NCI-H2196 (cell line): ENCODE data around the gene SLC5A12.
"Not testable (repeated sequence)": the region's sequence is repeated elsewhere in the genome, so short reads cannot be mapped to it uniquely, and the experiment has no call there.

Experiments
- DNase-seq: peaks from one replicate; lab custom pipeline; 2025; ENCODE audit not compliant: unreplicated experiment; lab: John Stamatoyannopoulos, UW

SLC5A12 gene

DNA sequence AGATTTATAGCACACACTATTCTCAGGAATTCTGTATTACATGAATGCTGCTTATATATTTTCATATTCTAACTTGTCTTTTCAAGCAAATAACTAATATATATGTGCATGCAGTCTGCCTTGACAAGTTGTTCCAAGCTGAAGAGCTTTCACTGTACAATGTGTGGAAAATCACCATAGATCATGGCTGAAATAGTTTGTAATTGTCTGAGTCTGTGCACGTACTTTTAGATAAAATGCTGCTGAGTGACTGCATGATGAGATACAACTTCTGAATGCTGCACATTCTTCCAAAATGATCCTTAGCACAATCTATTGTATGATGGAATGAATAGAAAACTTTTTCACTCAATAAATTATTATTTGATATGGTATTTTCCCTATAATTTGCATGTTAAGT, 58.9 kb downstream of the SLC5A12 start:
- no peak for DNase-seq

DNA sequence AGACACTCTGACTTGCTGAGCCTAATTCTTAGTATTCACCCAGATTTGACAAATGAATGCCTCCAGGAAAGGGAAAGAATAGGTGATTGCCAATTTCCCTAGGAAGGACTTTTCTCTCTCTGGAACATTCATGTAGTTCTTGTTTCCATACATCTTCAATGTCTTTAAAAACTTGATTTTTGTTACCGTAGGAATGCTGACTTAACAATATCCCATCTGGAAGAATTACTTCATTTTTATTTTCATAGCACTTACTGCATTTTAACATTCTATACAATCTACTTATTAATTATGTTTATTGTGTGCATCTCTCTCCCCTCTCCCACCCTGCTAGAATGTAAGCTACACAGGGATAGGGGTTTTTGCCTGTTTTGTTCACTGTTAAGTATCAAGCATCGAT, 66.6 kb downstream of the SLC5A12 start:
- DNase-seq: no peak

DNA sequence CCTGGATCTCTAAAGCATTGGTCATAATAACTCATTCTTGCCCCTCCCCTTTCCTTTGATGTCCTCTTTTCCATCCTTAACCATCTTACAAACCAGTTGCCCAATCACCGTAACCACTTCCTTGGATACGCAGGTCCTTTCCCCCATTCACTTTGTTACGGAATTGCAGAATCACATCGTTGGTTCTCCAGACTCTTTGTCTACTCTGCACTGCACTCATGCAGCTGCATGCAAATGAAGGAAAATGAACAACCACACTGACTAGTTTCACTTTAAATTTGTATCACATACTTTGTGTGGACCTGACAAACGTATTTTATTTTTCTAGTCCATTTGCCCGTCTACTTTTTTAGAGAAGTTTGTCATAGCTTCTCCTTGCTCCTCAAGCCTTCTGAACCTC, 69.9 kb downstream of the SLC5A12 start:
- peak; percentile 3 for DNase-seq

DNA sequence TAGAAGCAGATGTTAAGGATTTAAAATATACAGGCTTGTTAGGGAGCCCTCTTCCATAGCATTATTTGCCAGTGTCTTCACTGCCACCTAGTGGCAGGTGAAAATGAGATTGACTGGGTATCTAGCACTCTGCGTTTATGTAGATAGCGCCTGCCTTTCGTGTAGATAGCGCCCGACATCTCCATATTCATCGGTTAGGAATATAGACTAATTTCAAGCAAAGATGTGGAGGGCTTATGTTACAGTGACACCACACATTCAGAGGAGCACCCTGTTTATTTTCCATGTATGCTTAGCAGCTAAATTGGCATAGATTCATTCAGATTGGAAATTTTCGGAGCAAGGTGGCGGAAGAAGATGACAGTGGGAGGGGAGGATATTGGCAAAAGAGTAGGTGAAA, 72.0 kb downstream of the SLC5A12 start:
- DNase-seq: peak; percentile 40

DNA sequence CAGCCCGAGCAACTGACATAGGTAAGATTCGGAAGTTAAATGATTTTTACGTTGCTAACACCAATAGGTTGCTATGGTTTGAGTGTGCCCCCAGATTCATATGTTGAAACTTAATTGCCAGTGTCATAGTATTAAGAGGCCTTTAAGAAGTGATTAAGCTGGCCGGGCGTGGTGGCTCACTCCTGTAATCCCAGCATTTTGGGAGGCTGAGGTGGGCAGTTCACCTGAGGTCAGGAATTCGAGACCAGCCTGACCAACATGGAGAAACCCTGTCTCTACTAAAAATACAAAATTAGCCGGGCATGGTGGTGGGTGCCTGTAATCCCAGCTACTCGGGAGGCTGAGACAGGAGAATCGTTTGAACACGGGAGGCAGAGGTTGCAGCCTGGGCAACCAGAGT, 78.5 kb downstream of the SLC5A12 start:
- DNase-seq: not testable (repeated sequence)

DNA sequence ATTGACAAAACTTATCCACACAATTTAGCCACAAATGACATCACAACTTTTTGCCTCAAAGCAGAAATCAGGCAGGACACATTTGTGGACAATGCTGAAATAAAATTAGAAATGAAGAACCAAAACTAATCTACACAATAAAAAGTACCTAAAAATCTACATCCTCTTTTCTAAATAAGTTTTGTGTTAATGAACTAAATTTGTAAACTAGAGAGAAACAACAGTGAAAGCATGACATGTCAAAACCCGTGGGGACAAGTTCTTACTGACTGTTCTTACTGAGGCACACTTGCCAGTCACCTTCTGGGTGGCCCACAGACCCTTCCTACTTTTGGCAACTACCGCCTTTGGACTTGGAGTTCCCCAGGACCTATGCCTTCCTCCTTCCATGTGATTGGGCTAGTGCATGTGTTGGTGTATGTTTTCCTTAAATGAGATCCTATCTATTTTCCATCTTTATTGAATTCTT, 89.1 kb downstream of the SLC5A12 start:
- DNase-seq: no peak

DNA sequence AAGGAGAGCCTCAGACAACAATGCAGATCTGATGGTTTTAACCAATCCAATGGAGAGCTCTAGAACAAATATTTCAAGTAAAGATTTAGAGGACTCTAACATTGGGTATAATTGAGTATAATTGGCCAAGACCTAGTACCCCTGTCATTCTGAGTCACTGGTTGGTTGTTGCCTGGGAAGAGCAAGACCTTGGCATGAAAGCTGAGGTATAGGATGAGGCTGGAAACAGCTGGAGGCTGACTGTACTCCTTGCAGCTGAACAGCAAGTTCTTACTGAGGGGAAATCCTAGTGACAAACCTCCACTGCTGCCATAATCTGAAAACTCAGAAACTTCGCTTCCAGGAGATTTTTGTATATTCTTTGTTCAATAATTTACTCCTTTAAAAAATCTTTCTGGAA, 95.5 kb downstream of the SLC5A12 start:
- no peak for DNase-seq

DNA sequence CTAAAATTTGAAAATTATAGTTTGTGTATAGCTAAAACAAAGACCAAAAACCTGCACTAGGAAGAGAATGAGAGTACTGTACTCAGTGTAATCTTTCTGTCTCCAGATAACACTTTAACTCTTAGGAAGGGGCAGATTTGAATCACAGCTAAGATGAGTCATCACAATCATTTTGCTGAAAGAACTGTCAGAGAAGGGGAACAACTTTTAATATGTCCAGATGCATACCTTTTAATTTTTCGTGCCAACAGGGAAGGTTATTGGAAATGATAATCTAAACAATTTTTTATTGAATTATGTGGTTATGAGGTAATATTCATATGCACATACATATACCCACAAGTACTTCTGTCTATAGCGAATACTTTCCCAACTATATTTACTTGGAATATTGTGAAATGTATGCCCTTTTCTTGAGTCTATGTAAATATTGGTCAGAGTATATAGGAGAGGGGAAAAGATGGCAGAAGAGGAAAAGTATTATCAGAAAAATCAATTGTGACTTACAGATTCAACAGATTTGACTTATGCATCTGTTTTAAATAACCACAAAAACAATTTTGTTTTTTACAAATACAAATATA, 98.7 kb downstream of the SLC5A12 start:
- no peak for DNase-seq

DNA sequence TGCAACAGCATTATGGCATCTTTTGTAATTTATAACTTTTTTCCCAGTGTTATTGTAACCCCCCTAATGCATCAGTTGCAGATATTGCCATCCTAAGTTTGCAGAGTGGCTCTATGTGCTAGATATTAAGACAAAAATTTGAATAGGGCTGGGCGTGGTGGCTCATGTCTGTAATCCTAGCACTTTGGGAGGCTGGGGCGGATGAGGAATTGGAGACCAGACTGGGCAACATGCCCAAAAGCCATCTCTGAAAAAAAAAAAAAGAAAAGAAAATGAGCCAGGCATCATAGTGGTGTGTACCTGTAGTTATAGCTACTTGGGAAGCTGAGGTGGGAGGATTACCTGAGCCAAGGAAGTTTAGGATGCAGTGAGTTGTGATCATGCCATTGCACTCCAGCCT, 99.7 kb downstream of the SLC5A12 start:
- no peak for DNase-seq

DNA sequence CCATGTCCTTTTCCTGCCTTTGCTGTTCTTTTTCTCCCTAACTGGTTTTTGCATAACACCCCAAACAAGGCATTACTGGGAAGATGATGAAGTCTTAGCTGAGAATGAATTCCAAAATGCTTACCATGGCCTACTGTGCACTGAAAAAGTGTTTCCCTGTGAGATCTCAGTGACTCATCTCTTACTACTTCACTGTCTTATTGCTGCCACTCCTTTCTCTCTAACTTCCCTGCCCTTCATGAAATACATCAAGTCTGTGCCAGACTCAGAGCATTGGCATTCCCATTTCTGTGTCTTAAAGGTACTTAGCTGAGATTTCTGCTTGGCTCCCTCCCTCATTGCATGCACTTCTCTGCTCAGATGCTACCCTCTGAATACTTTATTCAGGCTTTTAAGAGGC, 100.7 kb downstream of the SLC5A12 start:
- DNase-seq: no peak

DNA sequence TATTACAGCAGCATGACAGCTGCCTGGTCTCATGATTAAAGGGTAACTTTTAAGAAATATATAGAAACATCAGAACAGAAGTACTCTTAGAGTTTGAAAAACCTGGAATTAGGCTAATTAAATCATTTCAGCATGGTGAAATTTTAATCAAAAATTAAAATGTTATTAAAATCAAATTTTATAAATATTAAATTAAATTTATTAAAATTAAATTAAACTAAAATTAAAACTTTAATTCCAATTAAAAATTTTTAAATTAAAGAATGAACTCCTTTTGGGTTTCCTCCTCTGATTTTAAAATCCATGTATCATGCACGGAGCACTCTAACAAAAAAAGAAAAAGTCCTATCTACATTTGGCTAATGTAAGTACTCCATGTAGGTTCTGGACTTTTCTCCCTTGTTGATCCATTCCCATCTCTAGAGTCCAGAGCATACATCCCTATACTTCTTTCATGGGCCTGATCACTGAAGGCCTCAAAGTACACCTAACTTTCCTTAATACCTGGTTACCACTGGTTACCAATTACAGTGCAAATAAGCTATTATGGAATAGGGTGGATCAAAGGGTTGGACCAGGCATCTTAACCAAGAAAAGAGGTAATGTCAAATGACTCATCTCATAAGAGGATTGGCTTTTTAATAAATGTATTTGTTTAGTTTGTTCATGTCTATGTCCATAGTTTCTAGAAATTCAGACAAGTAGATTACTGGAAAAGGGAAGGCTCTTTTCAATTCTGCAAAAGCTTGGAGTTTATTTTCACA, 101.4 kb downstream of the SLC5A12 start:
- DNase-seq: no peak

DNA sequence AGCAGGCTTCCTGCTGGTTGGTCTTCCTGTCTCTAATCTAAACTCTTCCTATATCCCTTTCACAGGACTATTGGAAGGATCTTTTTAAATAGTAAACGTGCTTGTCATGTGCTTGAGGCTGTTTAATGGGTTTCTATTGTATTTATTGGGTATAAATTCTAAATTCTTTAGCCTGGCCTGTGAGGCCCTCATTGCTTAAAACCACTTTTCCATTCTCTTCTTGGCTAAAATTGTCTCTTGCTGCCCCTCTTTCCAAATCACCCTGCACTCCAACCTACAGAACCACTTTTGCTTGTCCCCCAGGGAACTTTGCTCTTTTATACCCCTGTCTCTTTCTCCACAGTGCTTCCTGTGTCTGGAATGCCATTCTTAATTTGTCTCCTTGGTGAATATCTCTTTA, 103.4 kb downstream of the SLC5A12 start:
- DNase-seq: no peak
